Small intestine (tissue), 7 donors: ENCODE results near the gene TRAPPC6A. TPM values are rescaled to one million over a fixed set of nuclear protein-coding genes. Genes with fewer than 3 reads are reported as not detected.
A peak's percentile ranks its signal among the peaks of the same experiment; 100 is the strongest.

ENCODE experiments used
- DNase-seq, 2 donors: peaks; one replicate each; pipeline versions ENCODE4 v3.0.0 to v3.0.0-alpha.2; 2013
- FAIRE-seq: peaks from 2 replicates; lab custom pipeline; 2012; peaks lifted over from hg19 to GRCh38; lab: Jason Lieb, UNC
- H3K27ac ChIP-seq, 3 donors: one replicate each; pipeline ENCODE4 v1.5.1; 2013; ENCODE audit warnings: low read length in 2 of 3, mild to moderate bottlenecking in 2 of 3, control low read depth in 1 of 3, inconsistent platforms in 1 of 3, low read depth in 1 of 3, moderate library complexity in 1 of 3
- H3K27me3 ChIP-seq, 3 donors: one replicate each; pipeline ENCODE4 v1.6.1; 2013; ENCODE audit warnings: low read length in 3 of 3, inconsistent platforms in 1 of 3; ENCODE audit not compliant: control insufficient read depth in 3 of 3, insufficient read depth in 3 of 3
- H3K36me3 ChIP-seq, 3 donors: one replicate each; pipeline ENCODE4 v1.6.1; 2013; ENCODE audit warnings: low read length in 3 of 3, inconsistent platforms in 1 of 3, low read depth in 1 of 3, mild to moderate bottlenecking in 1 of 3, moderate library complexity in 1 of 3; ENCODE audit not compliant: control insufficient read depth in 3 of 3, insufficient read depth in 2 of 3
- H3K4me1 ChIP-seq, 3 donors: one replicate each; pipeline ENCODE4 v1.6.1; 2013; ENCODE audit warnings: low read length in 2 of 3, inconsistent platforms in 1 of 3, low read depth in 1 of 3, mild to moderate bottlenecking in 1 of 3, moderate library complexity in 1 of 3; ENCODE audit not compliant: control insufficient read depth in 3 of 3, insufficient read depth in 2 of 3
- H3K4me3 ChIP-seq, 3 donors: one replicate each; pipeline ENCODE4 v1.5.1; 2013; ENCODE audit warnings: low read length in 3 of 3, control low read depth in 1 of 3, inconsistent platforms in 1 of 3, low read depth in 1 of 3, mild to moderate bottlenecking in 1 of 3, moderate library complexity in 1 of 3
- H3K9me3 ChIP-seq, 2 donors: one replicate each; pipeline ENCODE4 v1.6.1; 2013; ENCODE audit warnings: low read depth in 1 of 2, low read length in 1 of 2; ENCODE audit not compliant: control insufficient read depth in 2 of 2, insufficient read depth in 1 of 2
- WGBS, 3 donors: extraction: QIAGEN DNeasy Blood & Tissue Kit; methylation state at CpG; one replicate each; pipeline ENCODE4 v1.1.7; 2013; 5-methylcytosine and 5-hydroxymethylcytosine counted together
- polyA plus RNA-seq, 4 donors: library from polyadenylated mRNA; stranded (reverse) in 3 of 4; unstranded in 1 of 4; fragments of 200-250 nt in 3 of 4; fragments of 120-200 nt in 1 of 4; gene quantifications; one replicate each; pipeline versions ENCODE4 v1.2.1 to v1.2.3, GENCODE V29; 2013
- donor health status: healthy with polysubstance abuse.
- donor health status: control.
- donor health status: control.
- donor health status: Bipolar disorder and iron deficiency.
- donor health status: healthy.

Gene TRAPPC6A
- polyA plus RNA-seq, 4 donors, result 38.4 to 67.6 (median 41.7) TPM

GRCh38 chr19:45180936-45181335, 2.9 kb upstream of the TRAPPC6A start:
- no peak overlapping the region for H3K4me3 ChIP-seq
- FAIRE-seq (no peak), DNase-seq (peak in 1 of 2 donors; percentile 25)
- H3K4me1 ChIP-seq, result peaks cover 0 to 13% (median 12%) of the 10 kb centered on the region in 3 donors
- peaks cover 0 to 18% (median 2%) of the 10 kb centered on the region in 3 donors for H3K36me3 ChIP-seq
- WGBS, 3 donors, result 72 to 74% (median 74%) methylated on average over 7 of the region's 7 CpGs
- H3K9me3 ChIP-seq, result no peaks in the 10 kb centered on the region
- H3K27ac ChIP-seq, result no peak overlapping the region
- no peaks in the 10 kb centered on the region for H3K27me3 ChIP-seq

GRCh38 chr19:45179892-45180370, 1.9 kb upstream of the TRAPPC6A start:
- no peaks in the 10 kb centered on the region for H3K27me3 ChIP-seq
- H3K36me3 ChIP-seq, result peaks cover 0 to 18% (median 2%) of the 10 kb centered on the region in 3 donors
- peak overlapping the region in 1 of 3 donors; percentile 94 for H3K27ac ChIP-seq
- H3K4me1 ChIP-seq, result peaks cover 0 to 13% (median 12%) of the 10 kb centered on the region in 3 donors
- WGBS, 3 donors, result 46 to 51% (median 46%) methylated on average over 7 to 9 of the region's 9 CpGs
- DNase-seq, result no peak
- no peaks in the 10 kb centered on the region for H3K9me3 ChIP-seq
- no peak for FAIRE-seq
- H3K4me3 ChIP-seq, result peak overlapping the region; percentile 64 to 96 (median 86)

- H3K36me3 ChIP-seq, result peaks cover 0 to 18% (median 2%) of the 10 kb centered on the region in 3 donors
- no peaks in the 10 kb centered on the region for H3K9me3 ChIP-seq
- FAIRE-seq, result no peak
- 1 to 2% (median 1%) methylated on average over 48 to 97 of the region's 97 CpGs for WGBS, 3 donors
- DNase-seq, result peak in 1 of 2 donors; percentile 77
- peak overlapping the region; percentile 85 to 94 (median 92) for H3K27ac ChIP-seq
- H3K4me3 ChIP-seq, result peak overlapping the region; percentile 64 to 96 (median 86)
- H3K27me3 ChIP-seq, result no peaks in the 10 kb centered on the region
- peaks cover 0 to 13% (median 12%) of the 10 kb centered on the region in 3 donors for H3K4me1 ChIP-seq
Measured at GRCh38 chr19:45179072-45179891, 1.2 kb upstream of the TRAPPC6A start.

GRCh38 chr19:45178262-45179071, 430 bp upstream of the TRAPPC6A start, which contains the start of gene BLOC1S3:
TSS of gene BLOC1S3 (plus strand) at chr19:45178784. CDS start at chr19:45179297, 513 bp downstream.
- FAIRE-seq, result peak; percentile 73
- H3K9me3 ChIP-seq, result no peaks in the 10 kb centered on the region
- peak within 1 kb of the TSS; percentile 88 to 98 (median 92) for H3K27ac ChIP-seq

GRCh38 chr19:45175515-45176345, 2.3 kb downstream of the TRAPPC6A start:
- peaks cover 0 to 16% (median 12%) of the 10 kb centered on the region in 3 donors for H3K4me1 ChIP-seq
- H3K9me3 ChIP-seq, result no peaks in the 10 kb centered on the region
- H3K4me3 ChIP-seq, result no peak overlapping the region
- H3K27ac ChIP-seq, result no peak overlapping the region
- H3K36me3 ChIP-seq, result peaks cover 0 to 9% (median 0%) of the 10 kb centered on the region in 3 donors
- FAIRE-seq (no peak), DNase-seq (no peak)
- 77 to 82% (median 78%) methylated on average over 10 of the region's 10 CpGs for WGBS, 3 donors
- no peaks in the 10 kb centered on the region for H3K27me3 ChIP-seq

More at GRCh38 chr19:45178262-45179071, 430 bp upstream of the TRAPPC6A start, which contains the start of gene BLOC1S3:
- H3K27me3 ChIP-seq, result no peaks in the 10 kb centered on the region
- DNase-seq, result peak; percentile 100
- H3K4me1 ChIP-seq, result peaks cover 0 to 13% (median 12%) of the 10 kb centered on the region in 3 donors
- H3K4me3 ChIP-seq, result peak within 1 kb of the TSS; percentile 74 to 96 (median 86)
- peaks cover 0 to 22% (median 2%) of the 10 kb centered on the region in 3 donors for H3K36me3 ChIP-seq
- 0% methylated on average over 51 of the region's 51 CpGs for WGBS, 3 donors

- H3K27ac ChIP-seq, result no peak overlapping the region
- DNase-seq, result no peak
- no peak overlapping the region for H3K4me3 ChIP-seq
- no peak for FAIRE-seq
- 83 to 91% (median 87%) methylated on average over 12 of the region's 12 CpGs for WGBS, 3 donors
- H3K27me3 ChIP-seq, result no peaks in the 10 kb centered on the region
- no peaks in the 10 kb centered on the region for H3K9me3 ChIP-seq
- H3K36me3 ChIP-seq, result peaks cover 0 to 16% (median 0%) of the 10 kb centered on the region in 3 donors
- peaks cover 0 to 8% (median 7%) of the 10 kb centered on the region in 3 donors for H3K4me1 ChIP-seq
Measured at GRCh38 chr19:45173816-45174215, 4.2 kb downstream of the TRAPPC6A start.

GRCh38 chr19:45172611-45173208, 5.3 kb downstream of the TRAPPC6A start:
- FAIRE-seq, result no peak

More at GRCh38 chr19:45172611-45173208, 5.3 kb downstream of the TRAPPC6A start:
- 60 to 76% (median 70%) methylated on average over 17 of the region's 18 CpGs for WGBS, 3 donors
- no peak for DNase-seq
- Histone ChIP-seq H3K4me1 (peaks cover 0 to 8% (median 7%) of the 10 kb centered on the region in 3 donors), H3K36me3 (peaks cover 0 to 16% (median 0%) of the 10 kb centered on the region in 3 donors), H3K9me3 (no peaks in the 10 kb centered on the region), H3K27ac (peak overlapping the region in 1 of 3 donors; percentile 57), H3K27me3 (no peaks in the 10 kb centered on the region), H3K4me3 (no peak overlapping the region)
